Measurements from ENCODE around the gene TPRN. TPM values are rescaled to one million over a fixed set of nuclear protein-coding genes. Genes with fewer than 3 reads are reported as not detected.
A peak's percentile ranks its signal among the peaks of the same experiment; 100 is the strongest.
"Not testable (repeated sequence)": the region's sequence is repeated elsewhere in the genome, so short reads cannot be mapped to it uniquely, and the experiment has no call there.

The TPRN gene
- polyA plus RNA-seq, 1 of the 3 experiments (the other 2 are of a cell fraction) = 5.2 TPM

DNA sequence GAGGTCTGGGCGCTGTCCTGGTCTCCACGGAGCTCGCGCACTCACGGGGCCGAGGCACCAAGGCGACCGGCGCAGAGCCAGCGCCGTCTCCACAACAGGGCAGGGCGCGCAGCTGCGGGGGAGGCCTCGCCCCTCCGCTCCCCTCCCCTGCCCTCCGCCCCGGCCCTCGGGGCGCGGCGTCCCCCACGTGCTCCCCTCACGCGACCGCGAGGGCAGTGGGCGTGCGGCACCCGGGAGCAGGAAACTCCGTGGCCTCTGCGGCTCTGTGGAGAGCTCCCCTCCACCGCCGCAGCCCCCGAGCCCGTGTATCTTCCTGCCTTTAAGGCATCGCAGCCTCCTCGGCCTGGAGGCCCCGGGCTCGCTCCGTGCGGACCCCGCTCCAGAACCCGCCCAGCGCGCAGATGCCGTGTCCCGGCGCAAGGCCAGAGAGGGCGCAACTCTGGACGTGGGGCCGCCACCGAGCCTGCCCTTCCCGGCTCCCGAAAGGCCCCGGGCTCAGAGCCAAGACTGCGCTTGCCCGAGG, 39.8 kb upstream of the TPRN start:
- no peaks in the 10 kb centered on the region for H3K9me2 ChIP-seq
- peak overlapping the region; percentile 57 to 71 for H3K4me3 ChIP-seq (ENCODE audit: low read depth in 2 of 2, low read length in 1 of 2)
- TF ChIP-seq, protein P1, sequence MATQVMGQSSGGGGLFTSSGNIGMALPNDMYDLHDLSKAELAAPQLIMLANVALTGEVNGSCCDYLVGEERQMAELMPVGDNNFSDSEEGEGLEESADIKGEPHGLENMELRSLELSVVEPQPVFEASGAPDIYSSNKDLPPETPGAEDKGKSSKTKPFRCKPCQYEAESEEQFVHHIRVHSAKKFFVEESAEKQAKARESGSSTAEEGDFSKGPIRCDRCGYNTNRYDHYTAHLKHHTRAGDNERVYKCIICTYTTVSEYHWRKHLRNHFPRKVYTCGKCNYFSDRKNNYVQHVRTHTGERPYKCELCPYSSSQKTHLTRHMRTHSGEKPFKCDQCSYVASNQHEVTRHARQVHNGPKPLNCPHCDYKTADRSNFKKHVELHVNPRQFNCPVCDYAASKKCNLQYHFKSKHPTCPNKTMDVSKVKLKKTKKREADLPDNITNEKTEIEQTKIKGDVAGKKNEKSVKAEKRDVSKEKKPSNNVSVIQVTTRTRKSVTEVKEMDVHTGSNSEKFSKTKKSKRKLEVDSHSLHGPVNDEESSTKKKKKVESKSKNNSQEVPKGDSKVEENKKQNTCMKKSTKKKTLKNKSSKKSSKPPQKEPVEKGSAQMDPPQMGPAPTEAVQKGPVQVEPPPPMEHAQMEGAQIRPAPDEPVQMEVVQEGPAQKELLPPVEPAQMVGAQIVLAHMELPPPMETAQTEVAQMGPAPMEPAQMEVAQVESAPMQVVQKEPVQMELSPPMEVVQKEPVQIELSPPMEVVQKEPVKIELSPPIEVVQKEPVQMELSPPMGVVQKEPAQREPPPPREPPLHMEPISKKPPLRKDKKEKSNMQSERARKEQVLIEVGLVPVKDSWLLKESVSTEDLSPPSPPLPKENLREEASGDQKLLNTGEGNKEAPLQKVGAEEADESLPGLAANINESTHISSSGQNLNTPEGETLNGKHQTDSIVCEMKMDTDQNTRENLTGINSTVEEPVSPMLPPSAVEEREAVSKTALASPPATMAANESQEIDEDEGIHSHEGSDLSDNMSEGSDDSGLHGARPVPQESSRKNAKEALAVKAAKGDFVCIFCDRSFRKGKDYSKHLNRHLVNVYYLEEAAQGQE (IDR thresholded peaks at IDR 0.05; ENCODE audit: low read depth, low read length) = no peak
- TF ChIP-seq MEF2A (IDR thresholded peaks at IDR 0.05; ENCODE audit: borderline replicate concordance, low read depth) (no peak), RCOR1 (IDR thresholded peaks at IDR 0.05; ENCODE audit: low read length) (no peak), NFIC (IDR thresholded peaks at IDR 0.05; ENCODE audit: borderline replicate concordance) (peak; percentile 74), TAF1 (IDR thresholded peaks at IDR 0.05; ENCODE audit: borderline replicate concordance, low read depth, low read length) (peak; percentile 65; the same call in 1 of the 2 replicates), CHD2 (IDR thresholded peaks at IDR 0.05; ENCODE audit: low read length, partially characterized antibody) (no peak), SIN3A (IDR thresholded peaks at IDR 0.05; ENCODE audit: borderline replicate concordance, low read depth, low read length) (0 out of 2 replicates have a peak, but pooled peaks have one; percentile 6), TEAD4 (IDR thresholded peaks at IDR 0.05; ENCODE audit: borderline replicate concordance, insufficient read depth) (no peak), MXI1 (IDR thresholded peaks at IDR 0.05; ENCODE audit: low read depth, low read length) (peak; percentile 84), EZH2phosphoT487 (IDR thresholded peaks at IDR 0.05; ENCODE audit: borderline replicate concordance, low read depth) (no peak), JUND (IDR thresholded peaks at IDR 0.05) (no peak), RAD21 (IDR thresholded peaks at IDR 0.05; ENCODE audit: low read length) (no peak), FOXM1 (IDR thresholded peaks at IDR 0.05; ENCODE audit: low read depth) (no peak), NRF1 (IDR thresholded peaks at IDR 0.05; ENCODE audit: low read depth, low read length) (peak; percentile 59)
- TF ChIP-seq, protein P2, sequence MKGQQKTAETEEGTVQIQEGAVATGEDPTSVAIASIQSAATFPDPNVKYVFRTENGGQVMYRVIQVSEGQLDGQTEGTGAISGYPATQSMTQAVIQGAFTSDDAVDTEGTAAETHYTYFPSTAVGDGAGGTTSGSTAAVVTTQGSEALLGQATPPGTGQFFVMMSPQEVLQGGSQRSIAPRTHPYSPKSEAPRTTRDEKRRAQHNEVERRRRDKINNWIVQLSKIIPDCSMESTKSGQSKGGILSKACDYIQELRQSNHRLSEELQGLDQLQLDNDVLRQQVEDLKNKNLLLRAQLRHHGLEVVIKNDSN (IDR thresholded peaks at IDR 0.05; ENCODE audit: borderline replicate concordance, low read depth) = peak; percentile 63
- TF ChIP-seq, protein P3, sequence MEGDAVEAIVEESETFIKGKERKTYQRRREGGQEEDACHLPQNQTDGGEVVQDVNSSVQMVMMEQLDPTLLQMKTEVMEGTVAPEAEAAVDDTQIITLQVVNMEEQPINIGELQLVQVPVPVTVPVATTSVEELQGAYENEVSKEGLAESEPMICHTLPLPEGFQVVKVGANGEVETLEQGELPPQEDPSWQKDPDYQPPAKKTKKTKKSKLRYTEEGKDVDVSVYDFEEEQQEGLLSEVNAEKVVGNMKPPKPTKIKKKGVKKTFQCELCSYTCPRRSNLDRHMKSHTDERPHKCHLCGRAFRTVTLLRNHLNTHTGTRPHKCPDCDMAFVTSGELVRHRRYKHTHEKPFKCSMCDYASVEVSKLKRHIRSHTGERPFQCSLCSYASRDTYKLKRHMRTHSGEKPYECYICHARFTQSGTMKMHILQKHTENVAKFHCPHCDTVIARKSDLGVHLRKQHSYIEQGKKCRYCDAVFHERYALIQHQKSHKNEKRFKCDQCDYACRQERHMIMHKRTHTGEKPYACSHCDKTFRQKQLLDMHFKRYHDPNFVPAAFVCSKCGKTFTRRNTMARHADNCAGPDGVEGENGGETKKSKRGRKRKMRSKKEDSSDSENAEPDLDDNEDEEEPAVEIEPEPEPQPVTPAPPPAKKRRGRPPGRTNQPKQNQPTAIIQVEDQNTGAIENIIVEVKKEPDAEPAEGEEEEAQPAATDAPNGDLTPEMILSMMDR (IDR thresholded peaks at IDR 0.05) = no peak
- TF ChIP-seq, protein P4, sequence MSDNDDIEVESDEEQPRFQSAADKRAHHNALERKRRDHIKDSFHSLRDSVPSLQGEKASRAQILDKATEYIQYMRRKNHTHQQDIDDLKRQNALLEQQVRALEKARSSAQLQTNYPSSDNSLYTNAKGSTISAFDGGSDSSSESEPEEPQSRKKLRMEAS (IDR thresholded peaks at IDR 0.05; ENCODE audit: low read depth) = peak; percentile 92
- POLR2A ChIA-PET = interaction anchor here (0.8 to 6.4 kb wide), 20 partner anchors 10 to 170 kb away, joined by 3 to 83 read pairs (median 6); partner anchors contain the start of genes ANAPC2, CYSRT1, DPP7 and GRIN1
- H3K9ac ChIP-seq = peak overlapping the region; percentile 94
- CTCF ChIA-PET = interaction anchor here (1.1 to 2.1 kb wide), 11 partner anchors 11 to 211 kb away, joined by 3 to 9 read pairs (median 4); partner anchors contain the start of genes EXD3, NELFB, NOXA1 and NPDC1
- H3K36me3 ChIP-seq (replicated peaks in 1 of 2; ENCODE audit: control insufficient read depth in 1 of 2, insufficient read depth in 2 of 2, low read length in 1 of 2) = peaks cover 13 to 20% of the 10 kb centered on the region in 2 experiments
- H3K4me2 ChIP-seq = peak overlapping the region; percentile 97
- H3F3A ChIP-seq (replicated peaks; ENCODE audit: insufficient read depth) = peaks cover 19% of the 10 kb centered on the region
- peak overlapping the region; percentile 58; the same call in 1 of the 2 replicates for H2AFZ ChIP-seq (ENCODE audit: low read depth)
- no peaks in the 10 kb centered on the region for H3K27me3 ChIP-seq (ENCODE audit: insufficient read depth)
- peaks cover 55% of the 10 kb centered on the region for H3K79me2 ChIP-seq (ENCODE audit: insufficient read depth)
- peak overlapping the region; percentile 95 to 98 for H3K27ac ChIP-seq (ENCODE audit: low read depth in 2 of 2, low read length in 1 of 2)
- WGBS (ENCODE audit: low lambda C conversion rate) = no CpG with 5 or more reads among the region's 58 CpGs
- H4K20me1 ChIP-seq (ENCODE audit: insufficient read depth) = peaks cover 29% of the 10 kb centered on the region
- H3K4me1 ChIP-seq (ENCODE audit: control insufficient read depth in 1 of 2, insufficient read depth in 2 of 2, low read depth in 1 of 2, low read length in 1 of 2) = peaks cover 17 to 37% of the 10 kb centered on the region in 2 experiments; a peak in 2 of 4 replicates
- DNase-seq = peak; percentile 84
- H3K9me3 ChIP-seq = no peaks in the 10 kb centered on the region

DNA sequence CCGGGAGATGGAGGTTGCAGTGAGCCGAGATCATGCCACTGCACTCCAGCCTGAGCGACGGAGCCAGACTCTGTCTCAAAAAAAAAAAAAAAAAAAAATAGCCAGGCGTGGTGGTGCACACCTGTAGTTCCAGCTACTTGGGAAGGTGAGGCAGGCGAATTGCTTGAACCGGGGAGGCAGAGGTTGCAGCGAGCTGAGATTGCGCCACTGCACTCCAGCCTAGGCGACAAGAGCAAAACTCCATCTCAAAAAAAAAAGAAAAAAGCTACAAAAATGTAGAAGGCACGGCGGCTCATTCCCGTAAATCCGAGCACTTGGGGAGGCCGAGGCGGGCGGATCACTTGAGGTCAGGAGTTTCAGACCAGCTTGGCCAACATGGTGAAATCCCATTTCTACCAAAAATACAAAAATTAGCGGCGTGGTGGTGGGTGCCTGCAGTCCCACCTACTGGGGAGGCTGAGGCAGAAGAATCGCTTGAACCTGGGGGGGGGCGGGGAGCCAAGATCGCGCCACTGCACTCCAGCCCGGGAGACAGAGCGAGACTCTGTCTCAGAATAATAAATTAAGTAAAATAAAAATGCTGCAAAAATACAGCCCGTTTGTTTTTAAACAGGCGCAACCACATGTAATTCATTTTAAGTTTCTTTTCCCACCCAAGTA, 39.1 kb upstream of the TPRN start:
- Histone ChIP-seq H3K9ac (peak overlapping the region; percentile 94), H3K4me1 (ENCODE audit: control insufficient read depth in 1 of 2, insufficient read depth in 2 of 2, low read depth in 1 of 2, low read length in 1 of 2) (peaks cover 17 to 37% of the 10 kb centered on the region in 2 experiments; a peak in 2 of 4 replicates), H4K20me1 (ENCODE audit: insufficient read depth) (peaks cover 29% of the 10 kb centered on the region), H3K4me3 (ENCODE audit: low read depth in 2 of 2, low read length in 1 of 2) (peak overlapping the region; percentile 57 to 71), H3K36me3 (replicated peaks in 1 of 2; ENCODE audit: control insufficient read depth in 1 of 2, insufficient read depth in 2 of 2, low read length in 1 of 2) (peaks cover 13 to 20% of the 10 kb centered on the region in 2 experiments), H3F3A (replicated peaks; ENCODE audit: insufficient read depth) (peaks cover 19% of the 10 kb centered on the region), H3K27ac (ENCODE audit: low read depth in 2 of 2, low read length in 1 of 2) (peak overlapping the region; percentile 95 to 98), H3K79me2 (ENCODE audit: insufficient read depth) (peaks cover 55% of the 10 kb centered on the region), H3K4me2 (peak overlapping the region; percentile 97)
- DNase-seq; H3K27me3 ChIP-seq (ENCODE audit: insufficient read depth); H3K9me2 ChIP-seq; H2AFZ ChIP-seq (ENCODE audit: low read depth); H3K9me3 ChIP-seq: not testable (repeated sequence)
- ChIA-PET POLR2A (interaction anchor here (1.2 to 6.4 kb wide), 6 partner anchors 16 to 153 kb away, joined by 4 to 83 read pairs (median 14); partner anchors contain the start of genes ANAPC2, CYSRT1, MAN1B1 and NELFB), CTCF (interaction anchor here (1.1 to 3.8 kb wide), 13 partner anchors 11 to 210 kb away, joined by 3 to 33 read pairs (median 4); partner anchors contain the start of genes NELFB, NPDC1, NRARP and RNF224)
- 55% methylated on average over 27 of the region's 27 CpGs for WGBS (ENCODE audit: low lambda C conversion rate)
